HEK293T (cell line): ENCODE measurements around the gene COX7B2.

ENCODE experiments used
- FOXM1 ChIP-seq: fragments of 450-650 bp; IDR thresholded peaks from 2 replicates; pipeline ENCODE4 v1.6.1; 2017; ENCODE audit warnings: mild to moderate bottlenecking, borderline replicate concordance
- L3MBTL2 ChIP-seq: fragments of 450-650 bp; conservative IDR thresholded peaks from 2 replicates; pipeline ENCODE4 v1.6.1; 2016; ENCODE audit warnings: mild to moderate bottlenecking
- PKNOX1 ChIP-seq: fragments of 450-650 bp; IDR thresholded peaks from 2 replicates; pipeline ENCODE4 v1.6.1; 2016
- SUZ12 ChIP-seq: fragments of 450-650 bp; IDR thresholded peaks from 2 replicates; pipeline ENCODE4 v1.6.1; 2016; ENCODE audit warnings: mild to moderate bottlenecking
- ZNF384 ChIP-seq: fragments of 450-650 bp; IDR thresholded peaks from 2 replicates; pipeline ENCODE4 v1.6.1; 2016

- TF ChIP-seq L3MBTL2: no peak
- TF ChIP-seq PKNOX1: no peak
- no peak for TF ChIP-seq ZNF384
- TF ChIP-seq FOXM1: no peak
- TF ChIP-seq SUZ12: no peak
Measured at GRCh38 chr4:46890056-46890455, 19.0 kb downstream of the COX7B2 start.
